ENCODE results near the gene CERT1.

The CERT1 gene

DNA sequence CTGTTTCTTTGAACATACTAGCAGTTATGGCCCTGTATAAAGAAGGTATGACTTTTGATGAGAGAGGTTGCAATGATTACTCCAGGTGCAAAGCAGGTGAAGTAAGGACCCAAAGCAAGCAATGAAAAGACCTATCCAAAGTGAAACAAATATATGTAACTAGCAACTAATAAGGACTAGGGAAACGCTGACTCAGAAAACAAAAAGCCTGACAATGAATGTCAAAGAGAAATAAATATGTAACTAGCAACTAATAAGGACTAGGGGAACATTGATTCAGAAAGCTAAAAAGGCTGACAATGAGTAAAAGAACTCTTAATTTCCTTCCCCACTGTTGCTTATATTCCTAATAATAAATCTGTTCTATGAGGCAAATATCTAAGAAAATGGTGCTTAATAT, 131.3 kb downstream of the CERT1 start:
- no peak for DNase-seq

DNA sequence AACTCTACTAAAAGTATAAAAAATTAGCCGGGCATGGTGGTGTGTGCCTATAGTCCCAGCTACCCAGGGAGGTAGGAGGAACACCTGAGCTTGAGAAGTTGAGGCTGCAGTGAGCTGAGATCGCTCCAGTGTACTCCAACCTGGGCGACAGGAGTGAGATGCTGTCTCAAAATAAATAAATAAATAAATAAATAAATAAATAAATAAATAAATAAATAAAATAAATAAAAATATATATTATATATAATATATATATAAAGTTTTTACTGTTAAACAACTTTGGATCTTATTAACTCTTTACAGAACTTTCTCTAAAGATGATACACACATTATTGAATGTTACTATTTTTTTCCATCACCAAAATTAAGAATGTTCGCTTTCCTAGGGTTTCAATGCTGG, 136.0 kb downstream of the CERT1 start:
- no peak for DNase-seq

DNA sequence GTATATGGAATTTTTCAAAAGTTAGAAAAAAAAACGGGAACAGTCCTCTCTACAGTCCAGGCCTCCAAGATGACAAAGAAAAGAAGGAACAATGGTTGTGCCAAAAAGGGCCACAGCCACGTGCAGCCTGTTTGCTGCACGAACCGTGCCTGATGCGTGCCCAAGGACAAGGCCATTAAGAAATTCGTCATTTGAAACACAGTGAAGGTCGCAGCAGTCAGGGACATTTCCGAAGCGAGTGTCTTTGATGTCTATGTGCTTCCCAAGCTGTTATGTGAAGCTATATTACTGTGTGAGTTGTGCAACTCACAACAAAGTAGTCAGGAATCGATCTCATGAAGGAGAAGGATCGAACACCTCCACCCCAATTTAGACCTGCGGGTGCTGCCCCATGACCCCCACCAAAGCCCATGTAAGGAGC, 137.0 kb downstream of the CERT1 start:
- DNase-seq: no peak

DNA sequence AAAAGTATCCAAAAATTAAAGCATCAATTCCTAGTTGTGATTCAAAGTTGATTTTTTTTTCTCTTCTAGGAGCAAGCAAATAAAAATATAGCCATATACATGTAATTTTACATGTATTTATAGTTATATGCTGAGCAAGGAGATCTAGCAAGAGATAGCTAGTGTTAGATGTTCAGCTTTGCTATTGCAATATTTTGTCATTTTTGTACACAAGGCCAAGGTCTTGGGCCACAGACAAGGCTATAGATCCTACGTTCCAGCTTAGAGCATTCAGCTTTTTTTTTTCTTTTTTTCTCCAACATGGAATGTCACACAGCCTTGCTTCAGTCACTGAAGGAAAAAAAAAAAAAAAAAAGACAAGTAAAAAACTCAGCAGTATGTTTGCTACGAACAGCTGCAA, 137.6 kb downstream of the CERT1 start:
- DNase-seq: no peak

DNA sequence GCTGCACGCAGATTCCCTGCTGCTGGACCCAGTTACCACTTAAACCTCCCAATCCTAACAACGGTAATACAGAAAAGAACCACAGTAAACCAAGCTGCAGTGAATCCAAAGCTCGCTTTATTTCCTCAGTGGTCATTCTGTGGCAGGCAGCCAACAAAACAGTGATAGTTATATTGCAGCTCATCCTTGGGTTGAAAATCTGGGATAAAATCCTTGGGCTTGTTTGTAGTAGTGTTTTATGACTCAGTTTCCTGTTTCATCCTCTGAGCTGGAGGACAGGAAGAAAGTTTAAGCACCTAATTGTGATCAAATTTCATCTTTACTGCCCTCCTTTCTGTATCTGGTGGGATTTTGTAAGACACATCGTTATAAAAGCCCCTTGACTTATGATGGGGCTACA, 143.0 kb downstream of the CERT1 start:
- no peak for DNase-seq

DNA sequence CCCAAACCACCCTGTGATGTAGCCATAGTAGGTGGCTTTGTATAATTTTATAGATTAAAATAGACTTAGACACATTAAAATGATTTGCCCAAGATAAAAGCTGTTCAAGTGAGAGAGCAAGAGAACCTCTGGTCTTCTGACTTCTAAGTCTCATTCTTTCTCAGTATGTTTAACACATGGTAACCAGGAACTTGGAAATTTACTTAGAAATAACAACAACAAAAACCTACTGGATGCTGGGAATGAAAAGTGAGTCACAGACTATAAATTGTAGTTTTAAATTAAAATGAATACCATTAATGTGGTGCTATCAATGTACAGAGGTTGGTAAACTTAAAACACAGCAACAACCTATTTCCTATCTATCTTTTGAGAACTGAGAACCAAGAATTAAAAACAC, 144.0 kb downstream of the CERT1 start:
- DNase-seq: no peak

DNA sequence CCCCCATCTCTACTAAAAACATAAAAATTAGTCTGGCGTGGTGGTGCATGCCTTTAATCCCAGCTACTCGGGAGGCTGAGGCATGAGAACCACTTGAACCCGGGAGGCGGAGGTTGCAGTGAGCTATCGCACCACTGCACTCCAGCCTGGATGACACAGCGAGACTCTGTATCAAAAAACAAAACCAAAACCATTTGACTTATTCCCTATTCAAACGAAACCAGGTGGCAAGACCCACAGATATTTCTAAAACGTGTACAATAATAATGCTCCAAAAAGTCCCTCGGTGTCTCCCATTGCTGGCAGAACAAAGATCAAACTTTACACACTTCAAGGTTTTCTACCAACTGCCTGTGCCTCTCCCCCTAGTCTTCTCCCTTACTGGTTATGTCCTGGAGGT, 144.6 kb downstream of the CERT1 start:
- no peak for DNase-seq

DNA sequence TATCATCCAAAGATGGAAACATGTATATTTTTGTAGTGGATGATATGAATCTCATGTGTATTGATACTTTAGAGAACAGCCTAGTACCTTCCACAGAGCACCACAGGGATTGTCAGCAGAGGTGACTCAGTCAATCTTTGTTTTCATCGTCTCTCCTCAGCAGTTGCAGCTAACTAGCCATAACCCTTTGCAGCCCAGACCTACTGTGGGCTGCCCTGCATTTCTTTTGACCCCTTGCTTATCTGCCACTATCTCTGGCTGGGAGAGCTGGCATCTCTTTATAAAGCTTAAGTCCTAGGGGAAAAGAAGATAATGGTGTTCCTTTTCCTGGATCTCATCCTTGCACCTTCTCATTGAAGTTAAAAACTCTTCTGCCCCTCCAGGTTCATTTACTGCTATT, 145.7 kb downstream of the CERT1 start:
- DNase-seq: no peak

DNA sequence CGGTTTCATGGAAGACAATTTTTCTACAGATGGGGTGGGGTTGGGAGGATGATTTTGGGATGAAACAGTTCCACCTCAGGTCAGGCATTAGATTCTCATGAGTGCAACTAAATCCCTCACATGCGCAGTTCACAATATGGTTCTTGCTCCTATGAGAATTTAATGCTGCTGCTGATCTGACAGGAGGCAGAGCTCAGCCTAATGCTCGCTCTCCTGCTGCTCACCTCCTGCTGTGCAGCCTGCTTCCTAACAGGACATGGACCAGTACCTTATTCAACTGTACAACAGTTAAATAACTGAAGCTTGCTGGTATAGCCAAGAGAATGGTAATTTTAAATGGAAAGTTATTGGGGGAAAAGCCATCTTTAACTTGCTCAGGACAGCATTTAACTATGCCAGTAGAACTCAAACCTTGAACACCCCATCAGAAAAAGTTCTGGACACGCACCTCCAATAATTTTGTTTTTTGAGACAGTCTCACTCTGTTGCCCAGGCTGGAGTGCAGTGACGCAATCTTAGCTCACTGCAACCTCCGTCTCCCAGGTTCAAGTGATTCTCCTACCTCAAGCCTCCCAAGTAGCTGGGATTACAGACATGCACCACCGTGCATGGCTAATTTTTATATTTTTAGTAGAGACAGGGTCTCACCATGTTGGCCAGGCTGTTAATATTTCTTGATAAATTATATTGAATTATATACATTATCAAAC, 146.7 kb downstream of the CERT1 start:
- DNase-seq: no peak

DNA sequence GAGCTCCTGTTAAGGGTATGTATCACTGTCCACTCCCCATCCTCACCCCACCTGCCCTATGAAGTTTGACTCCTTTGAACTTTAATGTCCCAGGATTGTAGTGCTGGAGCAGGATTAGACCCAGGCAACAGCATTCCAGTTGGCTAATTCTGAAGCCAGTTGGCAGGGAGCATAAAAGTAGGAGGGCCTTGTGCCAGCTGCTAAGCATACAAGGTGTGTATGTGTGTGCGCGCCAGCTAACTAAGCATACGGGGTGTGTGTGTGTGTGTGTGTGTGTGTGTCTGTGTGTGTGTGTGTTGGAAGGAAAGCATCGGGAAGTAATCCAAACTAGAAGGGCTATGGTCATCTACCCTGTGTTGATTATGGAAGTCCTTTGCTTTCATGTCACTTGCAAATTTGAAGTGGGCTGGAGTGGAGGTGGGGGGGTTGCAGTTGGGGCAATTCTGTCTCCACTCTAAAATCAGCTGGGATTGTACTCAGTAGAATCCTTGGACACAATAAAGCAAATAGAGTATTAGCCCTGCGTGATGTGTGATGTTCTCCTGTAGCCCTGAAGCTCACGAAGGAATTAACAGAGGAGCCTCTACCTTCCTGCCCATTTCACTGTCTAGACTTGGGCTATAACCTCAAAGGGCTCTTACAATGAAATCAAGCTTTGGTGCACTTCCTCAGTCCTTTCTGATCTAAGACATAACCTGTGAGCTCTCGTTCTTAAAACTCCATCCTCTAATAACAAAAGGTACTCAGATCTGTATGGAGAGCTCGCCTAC, 147.5 kb downstream of the CERT1 start:
- no peak for DNase-seq

DNA sequence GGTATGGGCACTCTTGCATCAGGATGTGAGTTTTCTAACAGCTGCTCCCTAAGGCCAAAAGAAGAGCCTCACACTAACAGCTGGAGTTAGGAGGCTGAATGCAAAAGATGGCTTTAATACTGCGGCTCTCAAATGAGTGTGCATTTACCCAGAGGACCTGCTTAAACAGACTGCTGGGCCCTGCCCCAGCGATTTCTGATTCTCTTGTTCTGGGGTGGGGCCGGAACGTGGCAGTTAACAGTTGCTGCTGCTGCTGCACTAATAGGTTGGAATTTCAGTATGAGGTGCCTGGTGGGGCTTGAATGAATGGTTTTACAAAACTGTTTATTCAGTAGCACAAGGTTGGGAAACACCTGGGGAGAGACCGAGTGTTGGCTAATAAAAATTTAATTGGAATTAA, 148.3 kb downstream of the CERT1 start:
- no peak for DNase-seq

DNA sequence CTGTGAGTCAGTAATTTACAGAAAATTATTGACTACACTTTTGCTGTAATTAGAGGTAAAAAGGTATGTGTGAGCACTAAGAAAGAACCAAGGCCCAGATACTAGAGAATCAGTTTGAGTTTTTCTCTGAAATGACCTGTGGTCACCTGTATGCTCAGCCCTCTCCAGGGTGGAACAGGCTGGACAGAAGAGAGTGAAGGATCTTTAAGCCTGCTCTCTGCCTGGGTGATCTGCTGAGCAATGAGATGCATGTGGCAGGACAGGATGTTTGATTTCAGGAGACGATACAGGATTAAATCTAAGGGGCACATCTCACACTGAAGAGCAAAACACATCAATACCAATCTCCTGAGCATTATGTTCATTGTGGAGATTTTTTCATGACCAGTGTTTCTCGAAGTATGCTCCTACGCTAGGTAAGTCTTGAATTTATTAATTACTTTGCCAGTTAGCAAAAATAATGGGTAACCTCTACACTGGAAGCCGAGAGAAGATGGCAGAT, 148.9 kb downstream of the CERT1 start:
- no peak for DNase-seq

DNA sequence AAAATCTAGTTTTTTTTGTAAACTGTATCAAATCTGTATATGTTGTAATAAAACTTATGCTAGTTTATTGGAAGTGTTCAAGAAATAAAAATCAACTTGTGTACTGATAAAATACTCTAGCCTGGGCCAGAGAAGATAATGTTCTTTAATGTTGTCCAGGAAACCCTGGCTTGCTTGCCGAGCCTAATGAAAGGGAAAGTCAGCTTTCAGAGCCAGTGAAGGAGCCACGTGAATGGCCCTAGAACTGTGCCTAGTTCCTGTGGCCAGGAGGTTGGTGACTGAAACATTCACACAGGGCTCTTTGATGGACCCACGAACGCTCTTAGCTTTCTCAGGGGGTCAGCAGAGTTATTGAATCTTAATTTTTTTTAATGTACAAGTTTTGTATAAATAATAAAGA, 150.1 kb downstream of the CERT1 start:
- DNase-seq: no peak

DNA sequence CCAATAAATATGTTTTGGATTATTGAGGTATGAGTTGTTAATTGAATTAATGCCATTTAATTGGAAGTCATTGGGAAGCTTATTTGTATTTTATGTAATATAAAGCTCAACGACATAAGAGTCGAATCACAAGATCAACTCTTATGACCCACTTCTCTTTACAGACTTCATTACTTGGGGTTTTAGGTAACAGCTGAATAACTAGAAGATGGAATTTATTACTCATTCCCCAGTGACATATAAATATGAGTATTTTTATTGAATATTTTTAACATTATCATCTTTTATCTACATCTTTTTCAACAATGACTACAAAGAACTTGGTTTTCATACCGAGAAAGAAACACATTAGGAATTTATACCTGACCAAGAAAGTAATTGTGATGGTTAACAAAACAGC, 153.3 kb downstream of the CERT1 start:
- no peak for DNase-seq

DNA sequence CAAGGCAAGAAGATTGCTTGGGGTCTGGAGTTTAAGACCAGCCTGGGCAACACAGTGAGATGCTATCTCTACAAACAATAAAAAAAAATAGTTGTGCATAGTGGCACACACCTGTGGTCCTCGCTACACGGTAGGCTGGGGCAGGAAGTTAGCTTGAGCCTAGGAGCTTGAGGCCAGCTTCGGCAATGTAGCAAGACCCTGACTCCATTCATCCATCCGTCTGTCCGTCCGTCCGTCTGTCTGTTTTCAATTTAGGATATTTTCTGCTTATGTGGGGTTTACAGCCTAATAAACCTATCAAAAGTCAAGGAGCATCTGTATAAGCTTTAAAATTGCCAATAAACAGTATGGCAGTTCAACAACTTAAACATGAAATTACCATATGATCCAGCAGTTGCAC, 154.7 kb downstream of the CERT1 start:
- no peak for DNase-seq

DNA sequence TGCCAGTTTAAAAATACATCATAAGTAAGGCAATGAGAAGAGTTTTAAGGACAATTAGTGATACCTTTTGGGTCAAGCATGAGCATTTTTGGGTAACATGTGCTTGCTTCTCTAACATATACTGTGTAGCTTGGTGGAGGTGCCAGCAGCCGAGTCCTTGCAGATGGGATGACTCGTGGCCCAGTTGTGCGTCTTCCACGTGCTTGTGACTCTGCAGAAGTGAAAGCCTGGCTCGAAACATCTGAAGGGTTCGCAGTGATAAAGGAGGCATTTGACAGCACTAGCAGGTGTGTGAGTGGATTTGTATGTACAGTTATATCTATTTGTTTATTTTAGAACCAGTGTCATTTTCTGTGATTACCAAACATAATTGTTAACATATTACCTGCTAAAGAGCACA, 156.2 kb downstream of the CERT1 start:
- DNase-seq: no peak

DNA sequence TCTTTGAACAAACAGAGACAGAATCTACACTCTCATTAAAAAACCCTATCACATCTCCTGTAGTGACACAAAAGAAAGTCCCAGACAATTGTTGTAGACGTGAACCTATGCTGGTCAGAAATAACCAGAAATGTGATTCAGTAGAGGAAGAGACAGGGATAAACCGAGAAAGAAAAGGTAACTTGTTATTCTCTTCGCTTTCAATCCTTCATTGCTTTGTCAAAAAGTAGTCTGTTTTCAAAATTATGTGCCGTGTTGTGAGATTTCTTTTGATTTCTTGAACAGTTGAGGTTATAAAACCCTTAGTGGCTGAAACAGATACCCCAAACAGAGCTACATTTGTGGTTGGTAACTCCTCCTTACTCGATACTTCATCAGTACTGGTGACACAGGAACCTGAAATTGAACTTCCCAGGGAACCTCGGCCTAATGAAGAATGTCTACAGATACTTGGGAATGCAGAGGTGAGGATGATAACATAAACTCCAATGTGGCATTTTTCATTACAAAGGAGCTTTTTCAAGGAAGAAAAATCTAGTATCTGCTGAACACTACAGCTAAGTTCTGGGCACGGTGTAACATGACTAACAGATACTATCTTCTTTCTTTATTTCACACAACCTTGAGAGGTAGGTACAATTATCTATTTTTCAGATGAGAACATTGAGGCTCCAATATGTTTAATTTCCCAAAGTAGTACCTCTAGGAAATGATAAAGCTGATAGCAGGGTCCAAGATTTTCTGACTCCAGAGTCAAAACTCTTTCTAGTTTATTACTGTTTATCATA, 160.1 kb downstream of the CERT1 start:
- DNase-seq: no peak

DNA sequence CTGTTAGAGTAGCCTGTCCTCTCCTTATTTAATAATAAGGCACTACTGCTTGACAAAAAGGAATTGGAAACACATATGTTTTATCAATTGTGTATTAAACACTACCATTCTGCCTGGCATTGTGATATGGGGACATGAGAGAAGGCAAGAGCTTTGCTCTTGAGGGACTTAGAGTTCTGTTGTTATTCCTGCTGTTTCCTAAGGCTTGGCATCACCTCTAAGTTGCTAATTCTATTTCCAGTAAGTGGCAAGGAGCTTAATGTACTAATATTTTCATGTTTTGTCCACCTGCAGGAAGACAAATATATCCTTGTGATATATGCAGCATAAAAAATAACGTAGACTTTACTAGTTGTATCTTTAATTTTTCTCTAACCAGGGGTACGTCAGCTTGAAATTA, 161.8 kb downstream of the CERT1 start:
- no peak for DNase-seq

DNA sequence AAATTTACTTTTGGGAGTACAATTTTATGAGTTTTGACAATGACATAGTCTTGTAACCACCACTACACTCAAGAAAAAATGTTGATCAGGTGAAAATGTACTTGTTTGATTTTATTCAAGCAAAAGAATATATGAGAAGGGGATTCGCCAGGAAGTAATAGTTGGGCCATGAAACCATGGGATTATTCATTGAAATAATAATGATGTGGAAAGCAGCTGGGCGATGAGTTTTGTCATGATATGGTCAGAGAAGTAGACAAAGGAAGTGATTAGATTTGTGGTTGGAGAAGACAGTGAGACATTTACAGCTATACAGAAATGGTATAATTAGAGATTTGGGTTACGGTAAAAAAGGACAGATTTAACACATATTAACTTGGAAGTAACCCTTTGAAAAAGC, 163.2 kb downstream of the CERT1 start:
- DNase-seq: no peak

DNA sequence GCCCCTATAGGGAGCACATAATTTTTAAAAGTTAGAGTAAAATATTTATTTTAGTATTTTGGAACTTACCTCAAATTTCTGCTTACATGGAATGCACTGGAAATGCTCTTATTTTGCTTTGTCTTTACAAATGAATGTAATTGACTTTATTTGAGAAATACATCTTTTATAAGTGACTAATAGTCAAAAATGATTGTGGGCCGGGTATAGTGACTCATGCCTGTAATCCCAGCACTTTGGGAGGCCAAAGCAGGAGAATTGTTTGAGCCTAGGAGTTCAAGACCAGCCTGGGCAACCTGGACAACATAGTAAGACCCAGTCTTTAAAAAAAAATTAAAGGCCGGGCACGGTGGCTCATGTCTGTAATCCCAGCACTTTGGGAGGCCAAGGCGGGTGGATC, 168.6 kb downstream of the CERT1 start:
- DNase-seq: no peak

DNA sequence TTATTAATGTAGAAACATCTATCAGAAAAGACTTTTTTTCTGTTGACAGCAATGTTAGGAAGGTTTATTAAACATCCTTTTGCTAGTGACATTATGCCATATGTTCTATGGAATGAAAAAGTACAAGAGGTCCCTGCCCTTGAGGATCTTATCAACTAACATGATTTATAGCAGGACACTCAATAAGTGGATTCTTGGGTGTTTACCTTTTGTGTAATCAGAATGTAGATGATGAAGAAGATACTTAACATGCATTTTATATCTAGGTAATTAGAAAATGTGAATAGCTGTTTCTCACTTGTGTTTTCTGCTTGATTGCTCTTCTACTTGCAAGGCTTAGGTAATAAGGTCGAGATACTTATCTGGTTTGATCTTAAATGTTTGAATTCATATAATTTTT, 169.5 kb downstream of the CERT1 start:
- DNase-seq: no peak

DNA sequence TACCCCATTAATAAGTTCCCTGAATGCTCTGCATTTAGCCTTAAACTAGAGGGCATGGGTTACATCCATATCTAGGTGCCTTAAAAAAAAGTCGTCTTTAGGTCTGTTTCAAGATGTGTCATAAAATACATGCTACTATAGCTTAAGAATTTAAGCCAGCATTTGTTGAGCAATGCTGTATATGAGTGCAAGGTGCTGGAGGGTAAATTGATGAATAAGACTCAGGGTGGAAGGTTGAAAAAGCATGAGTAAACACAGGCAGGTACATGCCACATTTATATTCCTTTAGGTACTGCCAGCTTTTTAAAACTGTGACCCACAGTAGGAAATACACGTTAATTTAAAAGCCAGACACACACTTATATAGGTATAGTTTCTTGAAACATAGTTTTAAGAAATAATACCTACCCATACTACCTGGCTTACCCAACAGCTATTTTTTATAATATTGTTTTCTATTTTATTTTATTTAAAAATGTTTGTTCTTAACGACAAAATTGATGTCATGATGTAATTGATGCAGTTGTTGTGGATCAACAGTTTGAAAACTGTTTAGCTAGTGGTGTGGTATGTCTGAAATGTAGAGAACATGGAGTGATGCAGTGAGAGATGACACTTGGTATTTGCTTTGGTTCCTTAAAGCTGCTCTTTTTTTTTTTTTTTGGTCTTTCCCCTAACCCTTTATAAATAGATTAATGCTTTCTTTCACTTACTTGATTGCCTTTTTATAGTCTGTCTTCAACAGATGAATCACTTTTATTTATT, 170.5 kb downstream of the CERT1 start:
- no peak for DNase-seq

DNA sequence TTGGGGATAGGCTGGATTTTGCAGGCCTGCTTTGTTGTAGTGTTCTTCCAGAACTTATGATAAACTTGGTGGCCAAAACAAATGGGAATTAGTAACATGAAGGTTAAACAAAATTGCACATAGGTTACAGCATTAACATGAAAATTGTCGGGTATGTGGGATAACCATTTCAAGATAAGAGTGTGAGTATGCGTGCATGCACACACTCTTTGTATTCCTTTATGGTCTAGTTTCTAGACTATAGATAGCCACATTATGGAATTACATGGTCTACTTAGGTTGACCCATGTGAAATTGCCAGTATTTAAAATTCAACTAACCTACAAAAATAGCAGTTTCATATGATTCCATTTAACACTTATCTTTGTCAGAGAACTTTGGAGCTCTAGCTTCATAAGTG, 173.0 kb downstream of the CERT1 start:
- DNase-seq: no peak

Measured in activated effector memory CD4-positive, alpha-beta T cell treated with anti-CD3 and anti-CD28 coated beads, Interleukin-2, amount 50 U/mL, for 16 hours (primary cell).